OCI-LY7 (cell line): ENCODE measurements around the gene DCAF15. TPM values are rescaled to one million over a fixed set of nuclear protein-coding genes. Genes with fewer than 3 reads are reported as not detected.
"Not testable (repeated sequence)": the region's sequence is repeated elsewhere in the genome, so short reads cannot be mapped to it uniquely, and the experiment has no call there.

Experiments used
- BruUV-seq: library from RNA; stranded (reverse); fragments of 400-500 nt; replicated peaks from 2 replicates; lab custom pipeline; 2021; lab: Mats Ljungman, UMichigan
- CTCF ChIA-PET: fragments of 300-600 bp; sonication (Branson Sonifier 250); formaldehyde crosslinking; loops from one replicate; lab custom pipeline; 2022; ENCODE audit warnings: antibody characterized with exemption; ENCODE audit not compliant: unreplicated experiment; lab: Charles Lee
- POLR2A ChIA-PET: fragments of 300-600 bp; sonication (Branson Sonifier 250); formaldehyde crosslinking; loops from one replicate; lab custom pipeline; 2022; ENCODE audit warnings: antibody characterized with exemption; lab: Charles Lee
- DNase-seq: peaks from one replicate; pipeline ENCODE4 v3.0.0-alpha.2; 2015; ENCODE audit warnings: low spot score
- H2AFZ ChIP-seq: fragments of 200-600 bp; sonication (generic), shearing (Covaris generic); 2 replicates; pipeline ENCODE4 v1.6.1; 2014; ENCODE audit warnings: mild to moderate bottlenecking, antibody characterized with exemption, low read length, moderate library complexity
- H3K27ac ChIP-seq: fragments of 200-600 bp; sonication (generic); 2 replicates; pipeline ENCODE4 v1.5.1; 2014; ENCODE audit warnings: mixed run types, low read depth, mild to moderate bottlenecking, moderate library complexity, low read length, inconsistent platforms; ENCODE audit not compliant: poor library complexity, severe bottlenecking
- H3K36me3 ChIP-seq: fragments of 200-600 bp; sonication (generic); 2 replicates; pipeline ENCODE4 v1.6.1; 2014; ENCODE audit warnings: mild to moderate bottlenecking, antibody characterized with exemption, low read length, moderate library complexity, mixed read lengths; ENCODE audit not compliant: insufficient read depth
- H3K4me1 ChIP-seq: fragments of 200-600 bp; sonication (generic); 2 replicates; pipeline ENCODE4 v1.5.1; 2014; ENCODE audit warnings: mild to moderate bottlenecking, low read length; ENCODE audit not compliant: insufficient read depth, poor library complexity, severe bottlenecking
- H3K4me2 ChIP-seq: fragments of 200-600 bp; sonication (generic); 2 replicates; pipeline ENCODE4 v1.6.1; 2014; ENCODE audit warnings: mild to moderate bottlenecking, low read length
- H3K4me3 ChIP-seq: fragments of 200-600 bp; sonication (generic); 2 replicates; pipeline ENCODE4 v1.5.1; 2014; ENCODE audit warnings: mild to moderate bottlenecking, low read depth, low read length; ENCODE audit not compliant: poor library complexity, severe bottlenecking
- H3K79me2 ChIP-seq: fragments of 200-600 bp; sonication (generic); 2 replicates; pipeline ENCODE4 v1.6.1; 2016; ENCODE audit warnings: low read depth, mild to moderate bottlenecking, low read length, moderate library complexity, mixed read lengths; ENCODE audit not compliant: insufficient read depth
- H3K9me2 ChIP-seq: fragments of 200-600 bp; sonication (generic); 2 replicates; pipeline ENCODE4 v1.6.1; 2016; ENCODE audit warnings: mild to moderate bottlenecking, low read length, mixed read lengths; ENCODE audit not compliant: insufficient read depth
- H3K9me3 ChIP-seq: fragments of 200-600 bp; sonication (generic); 2 replicates; pipeline ENCODE4 v1.6.1; 2014; ENCODE audit warnings: mild to moderate bottlenecking, mixed run types, low read length, mixed read lengths
- H4K20me1 ChIP-seq: fragments of 200-600 bp; sonication (generic); 2 replicates; pipeline ENCODE4 v1.6.1; 2014; ENCODE audit warnings: mild to moderate bottlenecking, antibody characterized with exemption, low read length, moderate library complexity, mixed read lengths; ENCODE audit not compliant: insufficient read depth
- CTCF ChIP-seq: fragments of 200-600 bp; sonication (generic); conservative IDR thresholded peaks from 2 replicates; pipeline ENCODE4 v1.5.1; 2014; ENCODE audit warnings: mild to moderate bottlenecking, antibody characterized with exemption, low read length, moderate library complexity, mixed read lengths
- EZH2phosphoT487 ChIP-seq: fragments of 200-600 bp; sonication (generic); IDR thresholded peaks from 2 replicates; pipeline ENCODE4 v1.6.1; 2018; ENCODE audit warnings: low read depth, borderline replicate concordance, mild to moderate bottlenecking, mixed run types, antibody characterized with exemption, low read length, moderate library complexity, mixed read lengths
- intact Hi-C: fragments of 100-400 bp; cut with micrococcal nuclease; formaldehyde crosslinking; loops from one replicate; pipeline ENCODE4 v1.10.0; 2022; ENCODE audit not compliant: unreplicated experiment
- total RNA-seq, 2 experiments: library from RNA; depleted of rRNA in 1 of 2; stranded (reverse); fragments of >200 nt in 1 of 2; shearing (Covaris generic) in 1 of 2; gene quantifications; 2 replicates each; pipeline ENCODE4 v1.2.3, GENCODE V29; 2014 to 2022

DCAF15 gene
- total RNA-seq, 2 experiments from 2014 or later, result 71.3 to 86.2 TPM

GRCh38 chr19:13968999-13969398 is 16.7 kb downstream of the DCAF15 start:
- Histone ChIP-seq H3K79me2 (no peaks in the 10 kb centered on the region), H3K4me2 (no peak overlapping the region), H3K4me3 (no peak overlapping the region), H2AFZ (no peak overlapping the region), H3K9me2 (no peaks in the 10 kb centered on the region), H4K20me1 (no peaks in the 10 kb centered on the region; the same call in 1 of the 2 replicates), H3K36me3 (peaks cover 65% of the 10 kb centered on the region), H3K9me3 (no peaks in the 10 kb centered on the region), H3K4me1 (peaks cover 6% of the 10 kb centered on the region), H3K27ac (no peak overlapping the region)
- no peak for TF ChIP-seq CTCF
- TF ChIP-seq EZH2phosphoT487, result no peak
- no peak for DNase-seq
- intact Hi-C loops, result no loop called here
- POLR2A ChIA-PET, result no interaction called here
- no TSS peak for BruUV-seq
- CTCF ChIA-PET, result no interaction called here

GRCh38 chr19:13969897-13970296 is 17.6 kb downstream of the DCAF15 start:
- Histone ChIP-seq H3K9me3 (no peaks in the 10 kb centered on the region), H3K9me2 (no peaks in the 10 kb centered on the region), H4K20me1 (no peaks in the 10 kb centered on the region; the same call in 1 of the 2 replicates), H3K36me3 (peaks cover 62% of the 10 kb centered on the region), H3K27ac (no peak overlapping the region), H3K4me1 (peaks cover 12% of the 10 kb centered on the region), H2AFZ (no peak overlapping the region), H3K4me3 (no peak overlapping the region), H3K79me2 (no peaks in the 10 kb centered on the region), H3K4me2 (no peak overlapping the region)
- BruUV-seq, result no TSS peak
- TF ChIP-seq CTCF, result no peak
- no peak for TF ChIP-seq EZH2phosphoT487
- DNase-seq, result no peak
- CTCF ChIA-PET, result no interaction called here
- intact Hi-C loops, result no loop called here
- POLR2A ChIA-PET, result no interaction called here

DNA sequence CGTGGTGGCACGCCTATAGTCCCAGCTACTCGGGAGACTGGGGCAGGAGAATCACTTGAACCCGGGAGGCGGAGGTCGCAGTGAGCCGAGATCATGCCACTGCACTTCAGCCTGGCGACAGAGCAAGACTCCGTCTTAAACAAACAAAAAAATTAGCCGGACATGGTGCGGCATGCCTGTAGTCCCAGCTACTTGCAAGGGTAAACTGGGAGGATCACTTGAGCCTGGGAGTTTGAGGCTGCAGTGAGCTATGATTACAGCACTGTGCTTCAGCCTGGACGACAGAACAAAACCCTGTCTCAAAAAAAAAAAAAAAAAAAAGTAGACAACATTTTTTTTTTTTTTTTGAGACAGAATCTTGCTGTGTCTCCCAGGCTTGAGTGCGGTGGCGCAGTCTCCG is 19.6 kb downstream of the DCAF15 start:
- CTCF ChIA-PET, H3K9me2 ChIP-seq, BruUV-seq, H3K9me3 ChIP-seq, DNase-seq, H3K79me2 ChIP-seq, H4K20me1 ChIP-seq, H2AFZ ChIP-seq, H3K4me2 ChIP-seq, H3K4me3 ChIP-seq, H3K27ac ChIP-seq, POLR2A ChIA-PET, intact Hi-C loops: not testable (repeated sequence)
- Histone ChIP-seq H3K36me3 (peaks cover 54% of the 10 kb centered on the region), H3K4me1 (peaks cover 12% of the 10 kb centered on the region)
